HEK293 (cell line): ENCODE results near the gene ROR2.
A peak's percentile ranks its signal among the peaks of the same experiment; 100 is the strongest.

Experiments used
- CTCF ChIA-PET: fragments of 350-600 bp; formaldehyde crosslinking; extraction: SDS; loops from one replicate; lab custom pipeline; 2021; ENCODE audit warnings: antibody characterized with exemption; lab: Yijun Ruan, JAX
- POLR2A ChIA-PET: fragments of 300-600 bp; formaldehyde crosslinking; extraction: SDS; loops from one replicate; lab custom pipeline; 2020; ENCODE audit warnings: antibody characterized with exemption, inconsistent platforms; lab: Yijun Ruan, JAX
- H3K27ac ChIP-seq: fragments of 200-500 bp; sonication (Bioruptor generic); 2 replicates; pipeline ENCODE4 v1.5.1; 2014; ENCODE audit warnings: low read depth, low read length, control low read depth, inconsistent platforms; ENCODE audit errors: extremely low read depth
- H3K36me3 ChIP-seq, 2 experiments: fragments of 200-500 bp in 1 of 2; sonication (Bioruptor generic) in 1 of 2; 1 replicate in 1 of 2; 2 replicates in 1 of 2; pipeline ENCODE4 v1.5.1; 2014 to 2017; ENCODE audit warnings: inconsistent platforms in 2 of 2, low read length in 2 of 2; ENCODE audit not compliant: control insufficient read depth in 2 of 2, insufficient read depth in 1 of 2
- H3K4me1 ChIP-seq: fragments of 200-500 bp; sonication (Bioruptor generic); 2 replicates; pipeline ENCODE4 v1.5.1; 2014; ENCODE audit warnings: mild to moderate bottlenecking, low read length, inconsistent platforms; ENCODE audit not compliant: control insufficient read depth, insufficient read depth
- H3K4me3 ChIP-seq: 2 replicates; pipeline ENCODE4 v1.5.1; 2011; ENCODE audit warnings: low read depth, mild to moderate bottlenecking, control low read depth, low read length, moderate library complexity
- H3K9me3 ChIP-seq: fragments of 200-500 bp; sonication (Bioruptor generic); 2 replicates; pipeline ENCODE4 v1.5.1; 2014; ENCODE audit warnings: low read depth, low read length, inconsistent platforms; ENCODE audit not compliant: control insufficient read depth, insufficient read depth
- MYNN ChIP-seq: fragments of 450-650 bp; formaldehyde crosslinking; IDR thresholded peaks from 2 replicates; pipeline ENCODE4 v1.5.1; 2016; ENCODE audit warnings: missing biosample characterization, missing genetic modification characterization, borderline replicate concordance
- PRDM1 ChIP-seq: fragments of 450-650 bp; formaldehyde crosslinking; IDR thresholded peaks from 2 replicates; pipeline ENCODE4; 2016; ENCODE audit warnings: missing biosample characterization, missing genetic modification characterization
- SALL2 ChIP-seq: fragments of 450-650 bp; formaldehyde crosslinking; IDR thresholded peaks from 2 replicates; pipeline ENCODE4 v1.5.0; 2017; ENCODE audit warnings: missing biosample characterization, mild to moderate bottlenecking, missing genetic modification characterization, borderline replicate concordance
- ZFP3 ChIP-seq: fragments of 450-650 bp; formaldehyde crosslinking; IDR thresholded peaks from 2 replicates; pipeline ENCODE4 v1.5.1; 2016; ENCODE audit warnings: low read depth, missing biosample characterization, missing genetic modification characterization
- ZIC2 ChIP-seq: fragments of 450-650 bp; formaldehyde crosslinking; IDR thresholded peaks from 2 replicates; pipeline ENCODE4 v1.5.1; 2016; ENCODE audit warnings: missing biosample characterization, missing genetic modification characterization
- ZNF121 ChIP-seq: fragments of 450-650 bp; formaldehyde crosslinking; IDR thresholded peaks from 2 replicates; pipeline ENCODE4 v1.5.1; 2016; ENCODE audit warnings: missing biosample characterization, missing genetic modification characterization
- ZNF132 ChIP-seq: fragments of 450-650 bp; formaldehyde crosslinking; IDR thresholded peaks from 2 replicates; pipeline ENCODE4 v1.5.1; 2017; ENCODE audit warnings: missing biosample characterization, missing genetic modification characterization, borderline replicate concordance
- ZNF140 ChIP-seq: fragments of 450-650 bp; formaldehyde crosslinking; IDR thresholded peaks from 2 replicates; pipeline ENCODE4 v1.5.1; 2016; ENCODE audit warnings: missing biosample characterization, missing genetic modification characterization
- ZNF174 ChIP-seq: fragments of 450-650 bp; formaldehyde crosslinking; IDR thresholded peaks from 2 replicates; pipeline ENCODE4 v1.5.0; 2017; ENCODE audit warnings: missing biosample characterization, mild to moderate bottlenecking, missing genetic modification characterization
- ZNF184 ChIP-seq: fragments of 450-650 bp; IDR thresholded peaks from 2 replicates; pipeline ENCODE4 v1.5.1; 2018; ENCODE audit warnings: missing biosample characterization, mild to moderate bottlenecking, missing genetic modification characterization
- ZNF202 ChIP-seq: fragments of 450-650 bp; formaldehyde crosslinking; IDR thresholded peaks from 2 replicates; pipeline ENCODE4 v1.5.1; 2016; ENCODE audit warnings: missing biosample characterization, missing genetic modification characterization, borderline replicate concordance
- ZNF211 ChIP-seq: fragments of 450-650 bp; formaldehyde crosslinking; IDR thresholded peaks from 2 replicates; pipeline ENCODE4 v1.5.1; 2016; ENCODE audit warnings: low read depth, missing biosample characterization, missing genetic modification characterization
- ZNF223 ChIP-seq: fragments of 450-650 bp; formaldehyde crosslinking; IDR thresholded peaks from 2 replicates; pipeline ENCODE4 v1.5.1; 2016; ENCODE audit warnings: missing biosample characterization, missing genetic modification characterization
- ZNF302 ChIP-seq: fragments of 450-650 bp; formaldehyde crosslinking; IDR thresholded peaks from 2 replicates; pipeline ENCODE4 v1.5.1; 2016; ENCODE audit warnings: missing biosample characterization, missing genetic modification characterization, low read depth
- ZNF311 ChIP-seq: fragments of 450-650 bp; formaldehyde crosslinking; IDR thresholded peaks from 2 replicates; pipeline ENCODE4 v1.5.1; 2017; ENCODE audit warnings: missing biosample characterization, missing genetic modification characterization, borderline replicate concordance
- ZNF366 ChIP-seq: fragments of 450-650 bp; formaldehyde crosslinking; conservative IDR thresholded peaks from 2 replicates; pipeline ENCODE4 v1.5.1; 2016; ENCODE audit warnings: missing biosample characterization, missing genetic modification characterization
- ZNF391 ChIP-seq: fragments of 450-650 bp; formaldehyde crosslinking; IDR thresholded peaks from 2 replicates; pipeline ENCODE4 v1.5.1; 2016; ENCODE audit warnings: low read depth, missing biosample characterization, missing genetic modification characterization, borderline replicate concordance
- ZNF585B ChIP-seq: fragments of 450-650 bp; formaldehyde crosslinking; IDR thresholded peaks from 2 replicates; pipeline ENCODE4 v1.5.1; 2016; ENCODE audit warnings: missing biosample characterization, missing genetic modification characterization
- ZNF670 ChIP-seq: fragments of 450-650 bp; formaldehyde crosslinking; IDR thresholded peaks from 2 replicates; pipeline ENCODE4 v1.5.1; 2016; ENCODE audit warnings: missing biosample characterization, missing genetic modification characterization, low read depth
- ZNF776 ChIP-seq: fragments of 450-650 bp; formaldehyde crosslinking; IDR thresholded peaks from 2 replicates; pipeline ENCODE4 v1.5.0; 2017; ENCODE audit warnings: missing biosample characterization, missing genetic modification characterization, borderline replicate concordance
- TF ChIP-seq, protein P1 (sequence below): fragments of 450-650 bp; formaldehyde crosslinking; IDR thresholded peaks from 2 replicates; pipeline ENCODE4 v1.5.1; 2017; ENCODE audit warnings: missing biosample characterization, missing genetic modification characterization
- TF ChIP-seq, protein P2 (sequence below): fragments of 450-650 bp; formaldehyde crosslinking; IDR thresholded peaks from 2 replicates; pipeline ENCODE4 v1.5.1; 2016; ENCODE audit warnings: missing biosample characterization, missing genetic modification characterization
- TF ChIP-seq, protein P3 (sequence below): fragments of 450-650 bp; formaldehyde crosslinking; IDR thresholded peaks from 2 replicates; pipeline ENCODE4 v1.5.1; 2016; ENCODE audit warnings: missing biosample characterization, missing genetic modification characterization, low read depth

The ROR2 gene

DNA sequence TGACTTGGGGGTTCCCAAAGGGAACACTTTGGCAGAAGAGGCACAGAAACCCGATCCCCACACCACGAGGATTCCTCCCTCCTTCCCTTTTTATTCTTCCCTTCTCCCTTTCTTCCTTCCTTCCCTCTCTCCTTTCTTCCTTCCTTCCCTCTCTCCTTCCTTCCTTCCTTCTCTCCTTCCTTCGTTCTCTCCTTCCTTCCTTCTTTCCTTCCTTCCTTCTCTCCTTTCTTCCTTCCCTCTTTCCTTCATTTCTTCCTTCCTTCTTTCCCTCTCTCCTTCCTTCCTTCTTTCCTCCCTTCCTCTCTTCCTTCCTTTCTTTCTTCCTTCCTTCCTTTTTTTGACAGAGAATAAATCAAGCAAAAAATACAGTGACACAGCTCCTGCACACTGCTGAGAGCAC, 358.4 kb downstream of the ROR2 start:
- ChIA-PET CTCF (no interaction called here), POLR2A (no interaction called here)
- no peak overlapping the region for H3K27ac ChIP-seq

DNA sequence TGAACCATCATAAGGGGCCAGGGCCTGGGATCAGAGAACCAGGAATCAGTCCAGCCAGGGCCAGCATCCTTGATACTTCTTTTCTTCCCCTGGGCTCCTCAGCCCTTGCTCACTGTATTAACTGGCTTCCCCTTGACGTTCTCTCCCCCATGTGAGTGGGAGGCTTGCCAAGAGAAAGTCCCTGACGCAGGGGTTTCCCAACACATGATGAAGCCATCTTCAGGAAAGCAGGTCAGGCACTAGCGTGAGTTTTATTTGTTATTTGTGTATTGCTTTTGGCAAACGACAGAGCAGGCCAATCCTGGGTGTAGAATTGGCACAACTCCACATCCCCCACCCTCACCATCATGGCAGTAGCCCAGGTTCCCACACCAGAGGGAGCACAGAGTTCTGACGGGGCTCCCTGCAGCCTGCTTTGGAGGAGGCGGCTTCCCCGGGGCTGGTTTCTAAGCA, 360.9 kb downstream of the ROR2 start:
- no peak overlapping the region for H3K4me3 ChIP-seq
- no peaks in the 10 kb centered on the region for H3K4me1 ChIP-seq
- H3K27ac ChIP-seq = no peak overlapping the region
- ChIA-PET POLR2A (no interaction called here), CTCF (no interaction called here)
- no peaks in the 10 kb centered on the region for H3K9me3 ChIP-seq
- H3K36me3 ChIP-seq = no peaks in the 10 kb centered on the region
- TF ChIP-seq ZIC2 (tag by site-specific recombination) (peak; percentile 61), ZNF184 (tag by site-specific recombination) (no peak)

More for the DNA sequence above, 358.4 kb downstream of the ROR2 start:
- Histone ChIP-seq H3K4me3 (no peak overlapping the region), H3K4me1 (no peaks in the 10 kb centered on the region)
- no peak for TF ChIP-seq ZNF223
- TF ChIP-seq ZNF585B = no peak
- TF ChIP-seq ZNF132 (tag by site-specific recombination) = no peak
- TF ChIP-seq ZNF366 = peak; percentile 97
- TF ChIP-seq, protein P1, sequence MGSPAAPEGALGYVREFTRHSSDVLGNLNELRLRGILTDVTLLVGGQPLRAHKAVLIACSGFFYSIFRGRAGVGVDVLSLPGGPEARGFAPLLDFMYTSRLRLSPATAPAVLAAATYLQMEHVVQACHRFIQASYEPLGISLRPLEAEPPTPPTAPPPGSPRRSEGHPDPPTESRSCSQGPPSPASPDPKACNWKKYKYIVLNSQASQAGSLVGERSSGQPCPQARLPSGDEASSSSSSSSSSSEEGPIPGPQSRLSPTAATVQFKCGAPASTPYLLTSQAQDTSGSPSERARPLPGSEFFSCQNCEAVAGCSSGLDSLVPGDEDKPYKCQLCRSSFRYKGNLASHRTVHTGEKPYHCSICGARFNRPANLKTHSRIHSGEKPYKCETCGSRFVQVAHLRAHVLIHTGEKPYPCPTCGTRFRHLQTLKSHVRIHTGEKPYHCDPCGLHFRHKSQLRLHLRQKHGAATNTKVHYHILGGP (tag by site-specific recombination) = no peak
- no peak for TF ChIP-seq ZNF121 (tag by site-specific recombination)
- TF ChIP-seq, all 188 proteins: peak for 1
- H3K9me3 ChIP-seq = no peaks in the 10 kb centered on the region
- H3K36me3 ChIP-seq = no peaks in the 10 kb centered on the region

DNA sequence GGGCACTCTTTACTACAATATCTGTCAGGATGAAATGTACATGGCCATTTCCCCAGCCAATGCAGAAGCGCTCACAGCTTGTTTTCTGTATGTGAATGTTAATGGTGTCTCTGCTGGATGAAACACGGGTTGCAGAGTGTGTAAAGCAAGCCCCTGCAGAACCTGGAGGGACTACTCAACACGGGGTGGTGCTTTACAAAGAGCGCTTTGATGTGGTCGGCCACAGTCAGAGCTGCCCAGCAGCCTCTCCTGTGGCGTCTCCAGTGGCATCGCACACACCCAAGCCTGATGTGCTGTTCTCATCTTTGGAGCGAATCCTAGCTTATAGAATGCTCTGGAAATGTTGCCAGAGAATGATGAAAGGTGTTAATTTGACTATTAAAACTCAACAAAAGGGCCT, 363.7 kb downstream of the ROR2 start:
- ChIA-PET POLR2A (no interaction called here), CTCF (no interaction called here)
- no peaks in the 10 kb centered on the region for H3K9me3 ChIP-seq
- TF ChIP-seq ZNF776 (no peak), ZNF202 (tag by site-specific recombination) (no peak), SALL2 (tag by site-specific recombination) (no peak), MYNN (tag by site-specific recombination) (no peak), ZNF174 (tag by site-specific recombination) (no peak), PRDM1 (tag by site-specific recombination) (no peak), ZNF391 (tag by site-specific recombination) (no peak), ZNF211 (tag by site-specific recombination) (no peak), ZNF366 (no peak), ZNF302 (tag by site-specific recombination) (no peak), ZNF140 (tag by site-specific recombination) (no peak), ZNF132 (tag by site-specific recombination) (no peak), ZNF223 (no peak), ZNF670 (tag by site-specific recombination) (no peak), ZFP3 (tag by site-specific recombination) (no peak), ZNF311 (no peak)
- TF ChIP-seq, protein P2, sequence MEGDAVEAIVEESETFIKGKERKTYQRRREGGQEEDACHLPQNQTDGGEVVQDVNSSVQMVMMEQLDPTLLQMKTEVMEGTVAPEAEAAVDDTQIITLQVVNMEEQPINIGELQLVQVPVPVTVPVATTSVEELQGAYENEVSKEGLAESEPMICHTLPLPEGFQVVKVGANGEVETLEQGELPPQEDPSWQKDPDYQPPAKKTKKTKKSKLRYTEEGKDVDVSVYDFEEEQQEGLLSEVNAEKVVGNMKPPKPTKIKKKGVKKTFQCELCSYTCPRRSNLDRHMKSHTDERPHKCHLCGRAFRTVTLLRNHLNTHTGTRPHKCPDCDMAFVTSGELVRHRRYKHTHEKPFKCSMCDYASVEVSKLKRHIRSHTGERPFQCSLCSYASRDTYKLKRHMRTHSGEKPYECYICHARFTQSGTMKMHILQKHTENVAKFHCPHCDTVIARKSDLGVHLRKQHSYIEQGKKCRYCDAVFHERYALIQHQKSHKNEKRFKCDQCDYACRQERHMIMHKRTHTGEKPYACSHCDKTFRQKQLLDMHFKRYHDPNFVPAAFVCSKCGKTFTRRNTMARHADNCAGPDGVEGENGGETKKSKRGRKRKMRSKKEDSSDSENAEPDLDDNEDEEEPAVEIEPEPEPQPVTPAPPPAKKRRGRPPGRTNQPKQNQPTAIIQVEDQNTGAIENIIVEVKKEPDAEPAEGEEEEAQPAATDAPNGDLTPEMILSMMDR (tag by site-specific recombination) = no peak
- TF ChIP-seq, protein P3, sequence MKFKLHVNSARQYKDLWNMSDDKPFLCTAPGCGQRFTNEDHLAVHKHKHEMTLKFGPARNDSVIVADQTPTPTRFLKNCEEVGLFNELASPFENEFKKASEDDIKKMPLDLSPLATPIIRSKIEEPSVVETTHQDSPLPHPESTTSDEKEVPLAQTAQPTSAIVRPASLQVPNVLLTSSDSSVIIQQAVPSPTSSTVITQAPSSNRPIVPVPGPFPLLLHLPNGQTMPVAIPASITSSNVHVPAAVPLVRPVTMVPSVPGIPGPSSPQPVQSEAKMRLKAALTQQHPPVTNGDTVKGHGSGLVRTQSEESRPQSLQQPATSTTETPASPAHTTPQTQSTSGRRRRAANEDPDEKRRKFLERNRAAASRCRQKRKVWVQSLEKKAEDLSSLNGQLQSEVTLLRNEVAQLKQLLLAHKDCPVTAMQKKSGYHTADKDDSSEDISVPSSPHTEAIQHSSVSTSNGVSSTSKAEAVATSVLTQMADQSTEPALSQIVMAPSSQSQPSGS (tag by site-specific recombination) = no peak
- no peak overlapping the region for H3K27ac ChIP-seq
- H3K4me3 ChIP-seq = no peak overlapping the region
- H3K36me3 ChIP-seq = no peaks in the 10 kb centered on the region
- H3K4me1 ChIP-seq = no peaks in the 10 kb centered on the region
